GM18511 (cell line): ENCODE data around the gene NCOR2.

Experiments
- ATAC-seq: cut with Tn5 transposase; IDR thresholded peaks from one replicate; pipeline ENCODE4 v1.9.1; 2021; ENCODE audit warnings: mild to moderate bottlenecking, moderate library complexity; ENCODE audit not compliant: unreplicated experiment

The NCOR2 gene

GRCh38 chr12:124561231-124561630 is 6.2 kb downstream of the NCOR2 start:
- ATAC-seq, result no peak

DNA sequence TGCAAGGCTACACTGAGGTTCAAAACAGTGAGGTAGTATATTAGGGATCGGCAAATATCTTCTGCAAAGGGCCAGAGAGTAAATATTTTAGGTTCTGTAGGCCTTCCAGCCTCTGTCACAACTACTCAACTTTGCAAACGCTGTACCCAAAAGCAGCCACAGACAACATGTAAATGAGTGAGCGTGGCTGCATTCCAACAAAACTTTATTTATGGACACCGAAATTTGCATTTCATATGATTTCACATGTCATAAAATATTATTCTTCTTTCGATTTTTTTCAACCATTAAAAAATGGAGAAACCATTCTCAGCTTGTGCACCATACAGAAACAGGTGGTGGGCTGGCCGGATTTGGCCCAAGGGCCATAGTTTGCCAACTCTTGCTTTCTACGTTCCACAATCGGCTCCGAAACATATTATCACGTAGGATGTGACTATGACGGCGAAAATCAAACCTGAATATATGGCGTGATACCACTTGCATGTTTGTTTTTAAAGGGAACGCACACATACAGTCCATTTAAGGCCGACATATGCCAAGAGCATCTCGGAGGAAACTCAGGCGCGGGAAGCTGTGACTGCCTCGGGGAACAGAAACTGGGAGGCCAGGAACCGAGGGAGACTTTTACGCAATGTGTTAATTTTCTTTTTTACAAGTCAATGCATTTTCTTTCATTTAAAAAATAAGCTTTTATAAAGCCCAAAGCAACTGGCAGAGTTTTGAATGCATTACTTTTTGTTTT is 7.1 kb downstream of the NCOR2 start:
- no peak for ATAC-seq

DNA sequence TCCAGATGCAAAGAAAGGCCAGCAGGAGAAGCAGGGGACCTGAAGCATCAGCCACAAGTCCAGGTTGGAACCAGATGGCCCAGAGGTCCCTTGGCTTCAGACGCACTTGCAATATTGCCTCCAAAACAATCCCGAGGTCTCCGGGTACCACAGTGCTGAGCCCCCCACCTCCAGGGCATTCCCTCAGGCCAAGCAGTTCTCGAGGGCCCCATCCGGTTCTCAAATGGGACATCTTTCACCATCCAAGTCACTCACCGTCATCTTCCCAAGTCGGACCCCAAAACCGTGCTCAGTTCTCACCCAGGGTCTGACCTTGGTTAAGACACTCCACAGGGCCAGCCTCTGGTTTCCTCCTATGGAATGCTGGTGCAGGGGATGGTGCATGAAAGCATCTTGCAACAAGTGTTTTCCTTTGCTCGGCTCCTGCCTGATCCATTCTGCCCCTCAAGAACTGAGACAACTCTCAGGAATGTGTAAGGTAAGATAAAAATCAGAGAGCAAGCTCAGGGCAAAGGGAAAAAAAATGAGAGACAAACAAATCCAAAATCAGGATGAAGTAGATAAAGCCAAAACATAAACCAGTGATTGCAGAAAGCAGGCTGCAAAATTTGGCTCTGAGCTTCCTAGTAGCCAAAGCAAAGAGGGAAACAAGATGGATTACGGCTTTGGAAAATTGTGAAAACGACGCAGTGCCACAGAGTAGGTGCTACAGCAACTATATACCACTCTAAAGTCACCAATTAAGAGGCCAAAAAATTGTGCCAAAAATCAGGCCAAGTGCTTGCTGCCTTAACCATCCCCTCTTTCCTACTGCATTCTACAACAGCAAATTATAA is 8.0 kb downstream of the NCOR2 start:
- no peak for ATAC-seq

GRCh38 chr12:124558313-124558712 is 9.1 kb downstream of the NCOR2 start:
- no peak for ATAC-seq

- ATAC-seq, result no peak
These were observed 9.7 kb downstream of the NCOR2 start for GRCh38 chr12:124557518-124558223.

DNA sequence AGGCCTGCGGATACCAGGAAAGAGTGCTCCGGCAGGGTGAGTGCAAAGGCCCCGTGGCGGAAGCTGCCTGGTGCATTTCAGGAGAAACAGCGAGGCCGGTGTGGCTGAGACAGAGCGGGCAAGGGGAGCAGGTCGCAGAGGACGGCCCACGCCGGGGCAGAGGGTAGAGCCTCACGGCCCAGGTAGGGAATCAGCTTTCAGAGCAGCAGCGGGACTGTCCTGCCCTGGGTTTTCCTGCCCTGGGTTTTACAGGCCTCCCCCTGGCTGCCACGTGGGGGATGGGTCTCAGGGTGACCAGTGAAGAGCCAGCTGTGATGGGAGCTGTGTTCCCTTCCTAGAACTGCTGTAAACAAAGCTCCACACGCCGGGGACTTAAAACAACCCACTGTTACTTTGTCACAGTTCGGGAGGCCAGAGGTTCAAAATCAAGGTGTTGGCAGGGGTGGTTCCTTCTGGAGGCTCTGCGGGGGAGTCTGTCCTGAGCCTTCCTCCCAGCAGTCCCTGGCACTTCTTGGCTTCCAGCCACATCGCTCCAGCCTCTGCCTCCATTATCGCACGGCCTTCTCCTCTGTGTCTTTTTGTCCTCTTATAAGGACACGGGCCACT is 10.4 kb downstream of the NCOR2 start:
- ATAC-seq, result no peak

DNA sequence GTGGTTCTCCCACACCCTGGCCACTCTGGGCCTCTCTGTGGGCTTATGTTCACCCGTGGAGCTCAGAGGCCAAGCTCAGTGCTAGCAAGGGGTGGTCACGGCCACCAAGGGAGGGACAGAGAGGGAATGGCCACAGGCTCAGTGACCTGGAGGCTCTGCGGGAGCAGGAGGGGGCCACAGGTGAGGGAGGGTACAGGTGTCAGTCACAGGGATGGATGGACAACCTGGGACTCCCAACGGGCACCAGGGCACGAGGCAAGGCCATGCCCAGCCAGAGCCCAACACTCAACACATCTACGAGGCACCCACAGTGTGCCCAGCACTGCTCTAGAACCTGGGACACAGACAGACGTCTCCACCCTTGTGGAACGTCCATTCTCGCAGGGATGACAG is 11.3 kb downstream of the NCOR2 start:
- no peak for ATAC-seq

GRCh38 chr12:124555168-124556073 is 12.0 kb downstream of the NCOR2 start:
- no peak for ATAC-seq

DNA sequence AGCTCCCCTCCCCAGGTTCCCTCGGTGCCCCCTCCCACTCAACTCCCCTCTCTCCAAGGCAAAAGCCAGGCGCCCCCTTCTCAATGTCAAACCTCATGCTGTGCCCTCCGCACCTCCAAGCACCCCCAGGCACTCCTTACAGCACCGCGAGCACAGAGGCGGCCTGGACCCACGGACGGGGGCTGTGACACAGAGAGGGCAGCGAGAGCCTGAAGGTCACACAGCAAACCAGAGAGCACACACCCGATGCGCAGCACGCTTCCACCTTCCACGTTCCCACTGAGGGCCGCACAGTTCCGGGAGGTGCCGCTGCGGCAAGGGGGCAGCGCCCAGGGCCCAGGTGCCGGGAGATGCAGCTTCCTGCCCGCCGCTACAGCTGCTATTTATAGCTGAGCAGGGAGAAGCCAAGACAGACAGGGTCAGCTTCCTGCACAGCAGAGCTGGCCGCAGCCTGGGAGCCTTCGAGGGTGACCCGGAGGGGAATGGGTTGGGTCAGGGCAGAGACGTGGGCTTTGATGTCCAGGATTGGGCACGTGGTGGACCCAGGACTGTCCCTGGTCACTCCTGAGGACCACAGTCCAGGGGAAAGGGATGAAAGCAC is 12.9 kb downstream of the NCOR2 start:
- ATAC-seq, result no peak

DNA sequence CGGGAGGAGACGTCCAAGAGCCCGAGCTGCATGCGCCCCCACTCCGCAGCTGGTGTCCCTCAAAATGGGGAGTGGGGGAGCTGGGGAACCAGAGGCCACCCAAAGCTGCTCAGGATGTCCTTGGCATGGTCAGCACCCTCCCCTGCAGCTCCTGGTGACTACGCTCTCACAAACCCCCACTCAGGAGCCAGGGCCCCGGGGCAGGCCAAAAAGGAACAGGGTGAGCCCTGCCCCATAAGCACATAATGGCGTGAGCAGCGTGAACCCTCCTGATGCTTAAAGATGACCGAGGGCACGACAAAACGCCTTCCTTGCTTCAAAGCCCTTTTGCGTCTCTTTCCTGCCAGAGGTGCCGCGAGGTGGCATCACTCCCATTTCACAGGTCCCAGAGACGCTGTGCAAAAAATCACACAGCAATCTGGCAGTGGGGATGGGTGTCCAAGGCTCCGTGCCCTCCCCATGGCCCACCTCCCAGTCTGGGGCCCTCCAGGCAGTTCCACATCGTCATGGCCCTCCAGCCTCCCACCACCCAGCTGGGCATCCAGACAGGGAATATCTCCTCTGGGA is 13.5 kb downstream of the NCOR2 start:
- ATAC-seq, result no peak

- ATAC-seq, result no peak
These were observed 15.9 kb downstream of the NCOR2 start for GRCh38 chr12:124551268-124552144.

DNA sequence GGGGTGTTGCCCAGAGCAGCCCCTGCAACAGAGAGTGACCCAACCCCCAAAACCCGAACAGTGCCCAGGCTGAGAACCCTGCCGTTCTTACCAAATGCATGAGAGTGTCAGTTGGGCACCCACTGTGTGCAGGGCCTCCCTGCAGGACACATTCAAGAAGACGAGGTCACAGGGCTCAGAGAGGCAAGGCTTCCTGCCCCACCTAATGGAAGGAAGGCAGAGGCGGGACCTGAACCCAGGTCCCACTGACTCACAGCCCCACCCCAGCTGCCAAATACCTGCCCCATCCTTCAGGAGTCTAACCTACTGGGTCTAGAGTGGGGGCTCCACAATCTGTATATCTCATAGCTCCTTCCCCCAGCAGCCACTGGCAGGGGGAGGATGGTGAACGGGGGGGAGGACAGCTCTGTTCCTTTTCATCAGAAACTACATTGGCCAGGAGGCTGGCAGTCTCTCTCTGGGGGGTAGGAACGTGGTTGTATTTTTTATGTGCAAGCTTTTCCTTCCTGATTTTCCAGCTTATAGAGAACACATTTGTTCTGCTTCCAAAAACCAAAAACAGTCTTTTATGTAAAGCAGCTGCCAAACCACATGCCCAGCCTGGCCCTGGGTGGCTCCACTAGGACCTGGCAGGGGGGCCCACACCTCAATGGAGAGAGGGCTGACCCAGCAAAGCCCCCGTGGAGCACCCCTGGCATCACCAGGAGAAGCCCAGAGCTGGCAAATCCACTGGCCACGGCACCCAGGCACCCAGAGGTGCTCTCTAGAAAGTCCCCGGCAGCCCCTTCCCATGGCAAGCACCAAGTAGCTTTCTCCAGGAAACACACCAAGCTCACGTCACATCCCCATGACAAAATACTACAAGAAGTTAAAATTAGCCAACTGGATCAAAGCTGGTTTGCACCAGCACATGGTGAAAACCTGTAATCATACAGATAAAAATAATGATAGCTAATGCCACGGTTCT is 17.0 kb downstream of the NCOR2 start:
- no peak for ATAC-seq

DNA sequence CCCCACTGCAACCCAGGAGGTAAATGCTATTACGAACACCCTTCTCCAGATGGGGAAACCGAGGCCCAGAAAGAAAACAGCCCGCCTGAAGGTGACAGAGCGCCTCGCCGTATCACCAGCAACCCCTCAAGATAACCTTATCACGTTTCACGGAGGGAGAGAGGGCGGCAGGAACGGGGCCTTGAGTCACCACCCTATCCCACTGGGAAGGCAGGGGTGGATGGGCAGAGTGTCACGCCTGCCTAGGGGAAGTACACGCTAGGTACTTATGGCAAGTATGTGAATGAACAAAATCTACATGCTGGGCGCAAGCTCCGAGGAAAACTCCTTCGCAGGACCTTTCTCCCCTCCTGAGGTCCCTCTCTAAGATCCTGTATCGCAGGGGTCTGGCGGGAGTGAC is 17.8 kb downstream of the NCOR2 start:
- ATAC-seq, result no peak

- no peak for ATAC-seq
These were observed 18.5 kb downstream of the NCOR2 start for GRCh38 chr12:124548854-124549378.

- ATAC-seq, result no peak
These were observed 19.8 kb downstream of the NCOR2 start for GRCh38 chr12:124547626-124548025.

GRCh38 chr12:124545508-124546418 is 21.6 kb downstream of the NCOR2 start:
- ATAC-seq, result peak; percentile 90
